MG63 (cell line): ENCODE measurements around the gene GABRR3. TPM values are rescaled to one million over a fixed set of nuclear protein-coding genes. Genes with fewer than 3 reads are reported as not detected.
"Not testable (repeated sequence)": the region's sequence is repeated elsewhere in the genome, so short reads cannot be mapped to it uniquely, and the experiment has no call there.

Experiments
- DNase-seq: peaks from one replicate; pipeline ENCODE4 v3.0.0-alpha.2; 2020
- H3K27me3 ChIP-seq: fragments of 250-450 bp; sonication (Bioruptor Pico); 2 replicates; pipeline ENCODE4 v1.5.1; 2020; ENCODE audit warnings: mild to moderate bottlenecking, moderate library complexity
- H3K36me3 ChIP-seq: fragments of 250-450 bp; sonication (Bioruptor Pico); 2 replicates; pipeline ENCODE4 v1.5.1; 2020; ENCODE audit warnings: mild to moderate bottlenecking, moderate library complexity
- H3K4me3 ChIP-seq: fragments of 250-450 bp; sonication (Bioruptor Pico); 2 replicates; pipeline ENCODE4 v1.5.1; 2020; ENCODE audit warnings: mild to moderate bottlenecking, moderate library complexity
- H3K9me3 ChIP-seq: fragments of 250-450 bp; sonication (Bioruptor Pico); 2 replicates; pipeline ENCODE4 v1.5.1; 2020; ENCODE audit warnings: mild to moderate bottlenecking, moderate library complexity
- total RNA-seq: library from RNA; depleted of rRNA; stranded (reverse); fragments of >200 nt; shearing (Covaris generic); gene quantifications from 2 replicates; pipeline ENCODE4 v1.2.3, GENCODE V29; 2014; ENCODE audit warnings: low replicate concordance

GABRR3 gene
- total RNA-seq, 1 experiment from 2014 or later: not detected

GRCh38 chr3:98027085-98027446, 8.0 kb downstream of the GABRR3 start:
- Histone ChIP-seq H3K4me3 (no peak overlapping the region), H3K36me3 (no peaks in the 10 kb centered on the region), H3K9me3 (no peaks in the 10 kb centered on the region), H3K27me3 (no peaks in the 10 kb centered on the region; the same call in 1 of the 2 replicates)
- DNase-seq: no peak

GRCh38 chr3:98026425-98027084, 8.6 kb downstream of the GABRR3 start:
- Histone ChIP-seq H3K4me3 (no peak overlapping the region), H3K36me3 (no peaks in the 10 kb centered on the region), H3K9me3 (no peaks in the 10 kb centered on the region), H3K27me3 (no peaks in the 10 kb centered on the region; the same call in 1 of the 2 replicates)
- DNase-seq: no peak

- no peak for DNase-seq
- H3K9me3 ChIP-seq: no peaks in the 10 kb centered on the region
- no peaks in the 10 kb centered on the region for H3K36me3 ChIP-seq
- H3K4me3 ChIP-seq: no peak overlapping the region
- H3K27me3 ChIP-seq: no peaks in the 10 kb centered on the region; the same call in 1 of the 2 replicates
Observed at GRCh38 chr3:98025392-98025945, 9.6 kb downstream of the GABRR3 start.

GRCh38 chr3:98022978-98023820, 11.9 kb downstream of the GABRR3 start:
- Histone ChIP-seq H3K27me3 (no peaks in the 10 kb centered on the region; the same call in 1 of the 2 replicates), H3K36me3 (no peaks in the 10 kb centered on the region), H3K9me3 (no peaks in the 10 kb centered on the region), H3K4me3 (no peak overlapping the region)
- peak; percentile 70 for DNase-seq

GRCh38 chr3:98021830-98022560, 13.1 kb downstream of the GABRR3 start:
- no peak for DNase-seq
- H3K9me3 ChIP-seq: no peaks in the 10 kb centered on the region
- H3K4me3 ChIP-seq: no peak overlapping the region
- H3K36me3 ChIP-seq: no peaks in the 10 kb centered on the region
- H3K27me3 ChIP-seq: no peaks in the 10 kb centered on the region; the same call in 1 of the 2 replicates

GRCh38 chr3:98020412-98020811, 14.7 kb downstream of the GABRR3 start:
- no peaks in the 10 kb centered on the region; the same call in 1 of the 2 replicates for H3K27me3 ChIP-seq
- no peak for DNase-seq
- no peaks in the 10 kb centered on the region for H3K36me3 ChIP-seq
- no peak overlapping the region for H3K4me3 ChIP-seq
- H3K9me3 ChIP-seq: no peaks in the 10 kb centered on the region

- H3K4me3 ChIP-seq: no peak overlapping the region
Observed at GRCh38 chr3:98018301-98018700, 16.8 kb downstream of the GABRR3 start.

GRCh38 chr3:98014268-98014585, 20.9 kb downstream of the GABRR3 start:
- Histone ChIP-seq H3K27me3 (no peaks in the 10 kb centered on the region), H3K4me3 (no peak overlapping the region), H3K9me3 (no peaks in the 10 kb centered on the region), H3K36me3 (no peaks in the 10 kb centered on the region)
- no peak for DNase-seq

More at GRCh38 chr3:98018301-98018700, 16.8 kb downstream of the GABRR3 start:
- no peak for DNase-seq
- no peaks in the 10 kb centered on the region for H3K36me3 ChIP-seq
- no peaks in the 10 kb centered on the region for H3K9me3 ChIP-seq
- no peaks in the 10 kb centered on the region; the same call in 1 of the 2 replicates for H3K27me3 ChIP-seq

- DNase-seq: peak; percentile 25
- H3K4me3 ChIP-seq: no peak overlapping the region
- H3K27me3 ChIP-seq: no peaks in the 10 kb centered on the region
- H3K36me3 ChIP-seq: no peaks in the 10 kb centered on the region
- no peaks in the 10 kb centered on the region for H3K9me3 ChIP-seq
Observed at GRCh38 chr3:98013411-98014267, 21.5 kb downstream of the GABRR3 start.

- no peak for DNase-seq
- Histone ChIP-seq H3K4me3 (no peak overlapping the region), H3K9me3 (no peaks in the 10 kb centered on the region), H3K36me3 (no peaks in the 10 kb centered on the region), H3K27me3 (no peaks in the 10 kb centered on the region)
Observed at GRCh38 chr3:98012979-98013378, 22.1 kb downstream of the GABRR3 start.

GRCh38 chr3:98010883-98011449, 24.1 kb downstream of the GABRR3 start:
- not testable (repeated sequence) for DNase-seq, H3K9me3 ChIP-seq, H3K27me3 ChIP-seq, H3K4me3 ChIP-seq, H3K36me3 ChIP-seq

- Histone ChIP-seq H3K27me3 (no peaks in the 10 kb centered on the region), H3K36me3 (no peaks in the 10 kb centered on the region), H3K9me3 (no peaks in the 10 kb centered on the region), H3K4me3 (no peak overlapping the region)
- no peak for DNase-seq
Observed at GRCh38 chr3:98010194-98010882, 24.8 kb downstream of the GABRR3 start.

- no peak overlapping the region for H3K4me3 ChIP-seq
- no peak for DNase-seq
- H3K27me3 ChIP-seq: no peaks in the 10 kb centered on the region
- H3K9me3 ChIP-seq: no peaks in the 10 kb centered on the region
- no peaks in the 10 kb centered on the region for H3K36me3 ChIP-seq
Observed at GRCh38 chr3:98008855-98009254, 26.3 kb downstream of the GABRR3 start.

- no peak for DNase-seq
- no peaks in the 10 kb centered on the region for H3K9me3 ChIP-seq
- H3K36me3 ChIP-seq: no peaks in the 10 kb centered on the region
- no peak overlapping the region for H3K4me3 ChIP-seq
- H3K27me3 ChIP-seq: 0 out of 2 replicates have a peak, but pooled peaks cover 5% of the 10 kb centered on the region
Observed at GRCh38 chr3:98005438-98005837, 29.7 kb downstream of the GABRR3 start.

- Histone ChIP-seq H3K9me3 (no peaks in the 10 kb centered on the region), H3K36me3 (no peaks in the 10 kb centered on the region), H3K4me3 (no peak overlapping the region), H3K27me3 (0 out of 2 replicates have a peak, but pooled peaks cover 5% of the 10 kb centered on the region)
- no peak for DNase-seq
Observed at GRCh38 chr3:98004721-98005120, 30.4 kb downstream of the GABRR3 start.
